ENCODE measurements around the gene MYL7.

Gene MYL7

DNA sequence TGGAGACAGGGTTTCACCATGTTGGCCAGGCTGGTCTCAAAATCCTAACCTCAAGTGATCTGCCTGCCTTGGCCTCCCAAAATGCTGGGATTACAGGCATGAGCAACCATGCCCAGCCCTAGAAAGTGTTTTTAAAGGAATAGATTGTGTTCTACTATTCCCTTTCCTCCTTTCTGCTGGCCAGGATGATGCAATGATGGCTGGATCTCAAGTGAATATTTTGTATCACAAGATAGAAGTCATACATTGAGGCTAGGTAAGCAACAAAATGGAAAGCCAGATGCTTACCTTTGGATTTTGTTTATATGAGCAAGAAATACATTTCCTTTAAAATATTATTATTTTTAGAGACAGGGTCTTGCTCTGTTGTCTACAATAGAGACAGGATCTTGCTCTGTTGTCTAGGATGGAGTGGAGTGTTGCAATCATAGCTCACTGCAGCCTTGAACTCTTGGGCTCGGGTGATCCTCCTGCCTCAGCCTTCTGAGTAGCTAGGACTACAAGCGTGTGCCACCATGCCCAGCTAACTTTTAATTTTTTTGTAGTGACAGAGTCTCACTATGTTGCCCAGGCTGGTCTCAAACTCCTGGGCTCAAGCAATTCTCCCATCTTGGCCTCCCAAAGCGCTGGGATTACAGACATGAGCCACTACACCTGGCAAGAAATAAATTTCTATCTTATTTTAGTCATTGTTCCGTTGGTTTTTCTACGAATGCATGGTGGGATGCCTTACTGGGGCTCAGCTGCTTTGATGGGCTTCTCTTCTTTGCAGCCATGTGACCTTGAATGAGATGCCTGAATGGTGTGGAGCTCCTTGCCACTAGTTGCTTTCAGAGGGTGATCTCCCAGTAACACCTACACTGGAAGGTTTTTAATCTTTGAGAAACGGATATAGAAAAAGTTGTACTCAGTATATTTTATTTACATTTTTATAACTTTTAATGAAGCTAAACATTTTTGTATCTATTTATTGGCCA lies 42.8 kb downstream of the MYL7 start:
- DNase-seq = no peak

DNA sequence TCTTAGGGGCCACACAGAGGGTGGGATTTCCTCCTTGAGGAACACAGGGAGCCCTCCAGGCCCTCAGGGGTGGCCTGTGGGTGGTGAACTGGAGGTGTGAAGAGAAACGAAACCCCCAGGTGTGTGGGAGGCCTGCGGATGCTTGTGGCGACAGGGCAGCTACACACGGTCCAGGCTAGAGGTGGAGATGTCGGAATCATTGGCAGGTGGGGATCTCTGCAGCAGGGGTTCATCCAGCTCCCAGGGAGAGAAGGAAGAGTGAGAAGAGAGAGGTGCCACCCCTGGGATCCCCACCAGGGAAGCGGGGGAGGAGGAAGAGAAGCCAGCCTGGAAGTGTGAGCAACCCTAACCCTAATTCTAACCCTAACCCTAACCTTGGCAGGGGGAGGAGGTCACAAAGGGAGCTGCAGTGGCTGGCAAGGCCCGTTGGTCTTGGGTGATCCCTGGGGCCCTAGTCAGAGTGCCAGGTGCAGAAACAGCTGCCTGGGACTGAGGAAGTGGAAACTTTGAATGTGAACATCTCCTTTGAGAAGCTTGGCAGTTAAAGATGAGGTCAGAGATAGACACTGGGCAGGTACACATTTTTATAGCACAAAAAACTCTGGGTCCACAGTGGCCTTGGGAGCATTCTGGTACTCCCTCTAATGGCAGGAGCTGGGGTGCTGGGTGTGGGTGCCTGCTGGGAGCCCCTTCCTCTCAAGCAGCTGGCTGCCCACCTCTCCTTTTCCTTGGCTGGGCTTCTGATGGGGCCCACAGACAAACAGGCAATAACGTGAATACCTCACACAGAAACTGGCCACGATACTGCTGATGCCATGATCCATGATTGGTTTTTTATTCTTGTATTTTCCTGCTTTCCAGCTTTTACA lies 43.8 kb downstream of the MYL7 start:
- DNase-seq = no peak

DNA sequence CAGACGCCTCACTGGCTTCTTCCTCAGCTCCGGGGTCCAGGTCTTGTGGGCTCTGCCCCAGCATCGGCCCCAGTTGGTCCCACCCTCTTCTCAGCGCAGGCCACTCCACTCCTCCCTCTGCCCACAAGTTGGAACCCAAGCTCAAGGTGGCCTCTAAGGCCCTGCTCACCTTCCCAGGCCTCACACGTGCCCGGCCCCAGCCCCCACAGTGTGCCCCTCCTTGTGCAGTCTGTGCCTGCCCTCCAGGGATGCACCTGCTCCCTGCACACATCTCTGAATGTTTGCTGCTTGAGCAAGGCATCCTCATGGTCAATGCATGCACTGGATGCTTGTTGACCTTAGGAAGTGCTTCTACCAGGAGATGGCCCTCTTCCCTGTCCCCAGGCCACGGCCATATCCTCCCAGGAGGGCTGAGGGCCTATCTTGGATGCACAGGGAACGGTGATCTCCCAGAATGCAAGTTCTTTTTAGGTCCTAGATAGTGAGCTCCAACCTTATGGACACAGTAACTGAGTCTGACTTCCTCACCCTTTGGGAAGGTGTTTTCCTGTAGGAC lies 44.7 kb downstream of the MYL7 start:
- DNase-seq = no peak

DNA sequence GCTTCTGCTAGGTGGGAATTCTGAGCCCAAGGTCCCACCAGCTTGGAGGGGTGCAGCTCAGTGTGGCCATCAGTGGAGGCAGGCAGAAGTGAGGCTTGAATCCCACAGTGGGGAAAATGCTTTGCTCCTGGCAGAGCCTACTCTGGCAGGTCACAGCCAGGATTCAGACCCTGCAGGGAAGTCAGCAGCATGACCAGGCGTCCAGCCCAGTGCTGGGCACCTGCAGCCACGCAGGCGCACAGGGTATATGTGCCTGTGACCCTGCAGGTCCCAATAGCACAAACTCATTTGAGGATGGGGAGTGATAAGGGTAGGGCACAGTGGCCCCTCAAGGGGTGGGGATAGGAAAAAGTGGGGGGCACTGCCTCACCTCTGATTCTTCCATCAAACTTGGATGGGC lies 45.4 kb downstream of the MYL7 start:
- no peak for DNase-seq

DNA sequence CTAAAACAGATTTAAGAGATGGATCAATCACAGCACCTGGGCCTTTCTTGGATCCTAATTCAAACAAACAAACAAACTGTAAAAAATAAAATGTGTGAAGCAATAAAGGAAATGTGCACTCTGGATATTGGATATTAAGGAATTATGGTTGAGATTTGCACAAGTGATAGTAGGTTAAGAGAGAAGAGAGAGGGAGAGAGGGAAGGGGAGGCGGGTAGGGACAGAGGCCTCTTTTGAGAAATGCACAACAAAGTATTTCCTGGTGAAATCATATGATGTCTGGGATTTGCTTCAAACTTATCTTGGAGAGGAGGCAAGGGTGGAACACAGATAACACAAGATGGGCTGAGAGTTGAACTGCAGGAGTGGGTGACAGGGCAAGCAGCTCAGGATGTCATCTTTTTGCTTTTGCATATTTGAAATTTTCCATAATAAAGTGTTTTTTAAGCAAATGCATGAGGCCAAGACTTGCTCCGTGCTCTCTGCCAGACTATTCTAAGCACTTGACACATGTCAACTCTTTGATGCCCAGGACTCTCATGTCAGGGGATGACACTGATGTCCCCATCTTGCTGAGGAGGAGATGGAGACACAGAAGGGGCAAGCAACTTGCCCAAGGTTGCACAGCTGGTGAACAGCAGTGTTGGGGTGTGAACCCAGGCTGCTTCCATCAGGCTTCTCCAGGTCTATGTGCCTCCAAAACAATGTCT lies 46.1 kb downstream of the MYL7 start:
- no peak for DNase-seq

DNA sequence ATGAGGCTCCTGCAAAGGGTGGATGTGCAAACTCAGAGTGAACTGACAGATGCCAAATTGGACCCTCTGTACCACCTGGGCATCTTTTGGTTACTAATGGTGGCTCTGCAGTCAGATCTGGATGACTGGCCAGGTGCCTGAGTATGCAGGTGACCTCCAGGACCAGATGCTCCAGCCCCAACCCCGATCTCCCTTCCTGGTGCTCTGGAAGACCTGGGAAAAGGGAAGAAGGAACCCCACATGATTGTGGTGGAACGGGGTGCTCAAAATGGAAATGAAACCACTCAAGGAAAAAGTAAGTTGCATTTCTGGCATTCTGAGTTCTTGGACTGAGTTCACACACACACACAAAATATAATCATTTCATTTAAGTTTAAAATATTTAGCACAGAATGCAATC lies 46.8 kb downstream of the MYL7 start:
- DNase-seq = no peak

DNA sequence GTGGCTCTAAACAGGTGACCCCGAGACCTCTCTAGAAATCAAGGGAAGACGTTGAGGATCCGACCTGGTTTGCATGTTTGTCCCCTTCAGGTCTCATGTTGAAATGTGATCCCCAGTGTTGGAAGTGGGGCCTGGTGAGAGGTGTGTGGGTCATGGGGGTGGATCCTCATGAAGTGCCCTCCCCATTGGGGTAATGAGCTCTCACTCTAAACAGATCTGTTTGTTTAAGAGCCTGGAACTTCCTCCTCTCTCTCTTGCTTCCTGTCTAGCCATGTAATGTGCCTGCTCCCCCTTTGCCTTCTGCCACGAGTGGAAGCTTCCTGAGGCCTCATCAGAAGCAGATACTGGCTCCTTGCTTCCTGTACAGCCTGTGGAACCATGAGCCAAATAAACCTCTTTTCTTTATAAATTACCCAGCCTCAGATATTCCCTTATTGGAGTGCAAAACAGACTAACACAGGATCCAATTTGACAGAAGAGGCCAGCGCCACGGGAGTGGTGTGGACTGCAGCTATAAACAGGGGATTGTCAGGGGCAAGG lies 48.0 kb downstream of the MYL7 start:
- no peak for DNase-seq
